RCC 7860 (cell line): ENCODE data around the gene GPX4.

Source experiments
- DNase-seq: peaks from one replicate; pipeline ENCODE4 v3.0.0-alpha.2; 2015; ENCODE audit warnings: low spot score
- FAIRE-seq: peaks from 2 replicates; lab custom pipeline; 2012; peaks lifted over from hg19 to GRCh38; lab: Jason Lieb, UNC

GPX4 gene

GRCh38 chr19:1084024-1084868, 19.5 kb upstream of the GPX4 start:
- FAIRE-seq = no peak
- peak; percentile 21 for DNase-seq

- no peak for DNase-seq
- FAIRE-seq = no peak
Measured at GRCh38 chr19:1085053-1085658, 18.6 kb upstream of the GPX4 start.

- FAIRE-seq (no peak), DNase-seq (no peak)
Measured at GRCh38 chr19:1085676-1086442, 17.9 kb upstream of the GPX4 start.

GRCh38 chr19:1086613-1087012, 17.2 kb upstream of the GPX4 start:
- DNase-seq (no peak), FAIRE-seq (no peak)

GRCh38 chr19:1087813-1088415, 15.9 kb upstream of the GPX4 start:
- no peak for DNase-seq
- no peak for FAIRE-seq

- DNase-seq = no peak
- FAIRE-seq = no peak
Measured at GRCh38 chr19:1088416-1089010, 15.3 kb upstream of the GPX4 start.

GRCh38 chr19:1089126-1089771, 14.5 kb upstream of the GPX4 start:
- FAIRE-seq (no peak), DNase-seq (no peak)

GRCh38 chr19:1089891-1090290, 13.9 kb upstream of the GPX4 start:
- DNase-seq (no peak), FAIRE-seq (no peak)

- DNase-seq (no peak), FAIRE-seq (no peak)
Measured at GRCh38 chr19:1090731-1091543, 12.9 kb upstream of the GPX4 start.

- no peak for DNase-seq
- no peak for FAIRE-seq
Measured at GRCh38 chr19:1091544-1092175, 12.1 kb upstream of the GPX4 start.

- FAIRE-seq = no peak
- DNase-seq = no peak
Measured at GRCh38 chr19:1093330-1093729, 10.5 kb upstream of the GPX4 start.

GRCh38 chr19:1093811-1094553, 9.8 kb upstream of the GPX4 start:
- FAIRE-seq = no peak
- no peak for DNase-seq

- FAIRE-seq = no peak
- no peak for DNase-seq
Measured at GRCh38 chr19:1094655-1094977, 9.2 kb upstream of the GPX4 start.

GRCh38 chr19:1094978-1095701, 8.7 kb upstream of the GPX4 start, which contains the start of gene POLR2E:
Gene POLR2E (minus strand): TSS chr19:1095375. CDS start chr19:1095315, 60 bp downstream.
- FAIRE-seq (peak; percentile 86), DNase-seq (peak; percentile 97)

- FAIRE-seq (no peak), DNase-seq (no peak)
Measured at GRCh38 chr19:1097810-1098176, 6.0 kb upstream of the GPX4 start.

- DNase-seq = no peak
- no peak for FAIRE-seq
Measured at GRCh38 chr19:1098177-1099051, 5.4 kb upstream of the GPX4 start.

GRCh38 chr19:1101337-1101698, 2.5 kb upstream of the GPX4 start:
- no peak for FAIRE-seq
- DNase-seq = no peak
